NOMO-1 (cell line): ENCODE data around the gene GPR15.

Experiments
- DNase-seq, 2 experiments: peaks; one replicate each; lab custom pipeline; 2025; ENCODE audit not compliant: unreplicated experiment in 2 of 2; lab: John Stamatoyannopoulos, UW

Gene GPR15

DNA sequence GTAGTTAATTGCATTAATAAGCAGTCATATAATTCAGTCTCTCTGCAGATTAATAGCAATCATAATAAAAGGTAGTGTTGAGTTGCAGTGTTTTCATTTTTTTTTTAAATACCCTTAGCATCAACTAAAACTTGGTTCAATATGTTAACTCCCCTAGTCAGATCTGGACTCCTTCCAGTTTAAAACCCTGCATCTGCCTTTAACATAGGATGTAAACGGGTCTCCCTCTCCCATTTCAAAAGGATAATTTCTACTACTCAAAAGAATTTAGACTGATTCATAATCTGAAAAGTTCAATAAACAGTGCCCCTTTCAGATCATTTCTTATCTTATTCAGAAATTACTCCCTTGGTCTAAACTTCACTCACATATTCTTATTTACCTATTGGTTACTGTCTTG is 50.3 kb downstream of the GPR15 start:
- DNase-seq = no peak

DNA sequence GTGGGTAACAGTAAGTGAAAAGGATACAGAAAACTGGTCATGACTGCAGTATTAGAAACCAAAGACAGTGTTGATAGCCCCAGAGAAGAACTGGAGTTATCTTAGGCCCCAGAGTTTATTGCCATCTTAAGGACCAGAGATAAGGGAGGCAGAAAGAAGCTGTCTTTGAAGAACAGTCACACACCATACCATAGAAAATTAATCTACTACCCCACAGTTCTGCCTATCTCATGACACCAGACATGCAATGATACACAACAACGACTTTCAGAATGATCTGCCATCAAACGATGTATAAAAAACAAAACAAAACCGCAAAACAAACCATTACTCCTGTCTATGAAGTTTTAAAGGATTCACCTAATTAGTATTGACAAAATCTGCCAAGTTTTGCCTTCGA is 52.0 kb downstream of the GPR15 start:
- DNase-seq = no peak
